Measurements from ENCODE around the gene TMC4. TPM values are rescaled to one million over a fixed set of nuclear protein-coding genes. Genes with fewer than 3 reads are reported as not detected.

The TMC4 gene
- total RNA-seq, 1 experiment from 2014 or later = 13.4 TPM

DNA sequence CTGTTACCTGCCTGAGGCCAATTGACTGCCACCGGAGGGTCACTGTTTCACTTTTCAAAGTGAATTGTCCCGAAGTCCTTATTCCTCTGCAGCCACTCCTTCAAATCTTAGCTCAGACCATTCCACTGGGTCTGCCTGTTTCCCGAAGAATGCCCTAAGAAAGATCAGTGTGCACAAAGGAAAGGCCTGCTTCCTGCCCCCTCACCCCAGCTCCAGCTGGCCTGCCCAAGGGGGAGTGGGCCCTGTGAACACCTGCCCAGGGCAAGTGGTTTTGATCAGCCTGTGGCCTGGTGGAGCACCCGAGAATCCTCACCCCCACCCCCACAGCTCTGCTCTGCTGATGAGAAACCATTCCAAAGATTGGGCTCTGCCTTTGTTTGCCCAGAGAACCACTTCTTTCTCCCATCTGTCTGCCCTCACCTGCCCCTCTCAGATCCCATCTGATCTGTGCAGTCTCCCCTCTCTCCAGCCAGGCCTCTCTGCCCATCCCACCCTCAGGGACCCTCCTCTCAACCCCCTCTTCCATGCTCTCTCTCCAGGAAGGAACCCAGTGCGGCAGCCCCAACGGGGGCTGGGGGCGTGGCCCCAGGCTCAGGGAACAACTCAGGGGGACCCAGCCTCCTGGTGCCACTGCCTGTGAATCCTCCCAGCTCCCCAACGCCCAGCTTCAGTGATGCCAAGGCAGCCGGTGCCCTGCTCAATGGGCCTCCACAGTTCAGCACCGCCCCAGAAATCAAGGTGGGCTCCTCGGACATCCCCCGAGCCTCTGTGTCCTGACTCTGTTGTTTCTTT is 23.7 kb downstream of the TMC4 start:
- ATAC-seq = no peak
- Histone ChIP-seq H3K4me3 (ENCODE audit: low read length) (no peak overlapping the region), H2AFZ (ENCODE audit: low read length) (no peak overlapping the region), H3K79me2 (ENCODE audit: low read length) (no peaks in the 10 kb centered on the region), H3K27me3 (ENCODE audit: low read length) (no peaks in the 10 kb centered on the region), H3K9me2 (replicated peaks; ENCODE audit: low read length) (no peaks in the 10 kb centered on the region), H3K4me1 (ENCODE audit: insufficient read depth, low read length) (no peaks in the 10 kb centered on the region), H3K27ac (ENCODE audit: low read length) (no peak overlapping the region), H3K4me2 (ENCODE audit: low read length) (no peak overlapping the region), H3K36me3 (ENCODE audit: low read depth, low read length) (peaks cover 75% of the 10 kb centered on the region), H3K9me3 (ENCODE audit: low read length) (no peaks in the 10 kb centered on the region), H3F3A (ENCODE audit: low read length, unreplicated experiment) (no peaks in the 10 kb centered on the region), H3K9ac (ENCODE audit: low read length) (no peak overlapping the region), H4K20me1 (ENCODE audit: low read length) (no peaks in the 10 kb centered on the region)
- ChIA-PET CTCF (no interaction called here), POLR2A (ENCODE audit: unreplicated experiment) (interaction anchor here (0.6 kb wide), 1 partner anchor 1256 kb away, joined by 4 read pairs; no protein-coding TSS in a partner anchor)
- intact Hi-C loops (cut with micrococcal nuclease) = no loop called here
- no peak for DNase-seq
- TF ChIP-seq, protein P1, sequence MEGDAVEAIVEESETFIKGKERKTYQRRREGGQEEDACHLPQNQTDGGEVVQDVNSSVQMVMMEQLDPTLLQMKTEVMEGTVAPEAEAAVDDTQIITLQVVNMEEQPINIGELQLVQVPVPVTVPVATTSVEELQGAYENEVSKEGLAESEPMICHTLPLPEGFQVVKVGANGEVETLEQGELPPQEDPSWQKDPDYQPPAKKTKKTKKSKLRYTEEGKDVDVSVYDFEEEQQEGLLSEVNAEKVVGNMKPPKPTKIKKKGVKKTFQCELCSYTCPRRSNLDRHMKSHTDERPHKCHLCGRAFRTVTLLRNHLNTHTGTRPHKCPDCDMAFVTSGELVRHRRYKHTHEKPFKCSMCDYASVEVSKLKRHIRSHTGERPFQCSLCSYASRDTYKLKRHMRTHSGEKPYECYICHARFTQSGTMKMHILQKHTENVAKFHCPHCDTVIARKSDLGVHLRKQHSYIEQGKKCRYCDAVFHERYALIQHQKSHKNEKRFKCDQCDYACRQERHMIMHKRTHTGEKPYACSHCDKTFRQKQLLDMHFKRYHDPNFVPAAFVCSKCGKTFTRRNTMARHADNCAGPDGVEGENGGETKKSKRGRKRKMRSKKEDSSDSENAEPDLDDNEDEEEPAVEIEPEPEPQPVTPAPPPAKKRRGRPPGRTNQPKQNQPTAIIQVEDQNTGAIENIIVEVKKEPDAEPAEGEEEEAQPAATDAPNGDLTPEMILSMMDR (conservative IDR thresholded peaks at IDR 0.05; ENCODE audit: low read depth, low read length) = no peak
- TF ChIP-seq EZH2 (IDR thresholded peaks at IDR 0.05; ENCODE audit: low read length, unreplicated experiment) (no peak), EZH2phosphoT487 (IDR thresholded peaks at IDR 0.05; ENCODE audit: borderline replicate concordance, low read length) (no peak)
- BruUV-seq (replicated peaks) = no TSS peak

DNA sequence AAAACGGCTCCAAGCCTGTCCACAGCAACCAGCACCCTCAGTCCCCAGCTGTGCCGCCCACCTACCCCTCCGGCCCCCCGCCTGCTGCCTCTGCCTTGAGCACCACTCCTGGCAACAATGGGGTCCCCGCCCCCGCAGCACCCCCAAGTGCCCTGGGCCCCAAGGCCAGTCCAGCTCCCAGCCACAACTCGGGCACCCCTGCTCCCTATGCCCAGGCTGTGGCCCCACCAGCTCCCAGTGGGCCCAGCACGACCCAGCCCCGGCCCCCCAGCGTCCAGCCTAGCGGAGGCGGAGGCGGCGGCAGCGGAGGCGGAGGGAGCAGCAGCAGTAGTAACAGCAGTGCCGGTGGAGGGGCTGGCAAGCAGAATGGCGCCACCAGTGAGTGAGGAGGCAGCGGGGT is 24.8 kb downstream of the TMC4 start:
- H4K20me1 ChIP-seq (ENCODE audit: low read length) = no peaks in the 10 kb centered on the region
- POLR2A ChIA-PET (ENCODE audit: unreplicated experiment) = no interaction called here
- H3K79me2 ChIP-seq (ENCODE audit: low read length) = no peaks in the 10 kb centered on the region
- no peak overlapping the region for H3K27ac ChIP-seq (ENCODE audit: low read length)
- no peaks in the 10 kb centered on the region for H3F3A ChIP-seq (ENCODE audit: low read length, unreplicated experiment)
- no peaks in the 10 kb centered on the region for H3K9me2 ChIP-seq (replicated peaks; ENCODE audit: low read length)
- no TSS peak for BruUV-seq (replicated peaks)
- no peak overlapping the region for H3K4me3 ChIP-seq (ENCODE audit: low read length)
- ATAC-seq (no peak), DNase-seq (no peak)
- H3K4me2 ChIP-seq (ENCODE audit: low read length) = no peak overlapping the region
- peaks cover 75% of the 10 kb centered on the region for H3K36me3 ChIP-seq (ENCODE audit: low read depth, low read length)
- H3K9me3 ChIP-seq (ENCODE audit: low read length) = no peaks in the 10 kb centered on the region
- H3K9ac ChIP-seq (ENCODE audit: low read length) = no peak overlapping the region
- no peaks in the 10 kb centered on the region for H3K27me3 ChIP-seq (ENCODE audit: low read length)
- no peak for TF ChIP-seq EZH2 (IDR thresholded peaks at IDR 0.05; ENCODE audit: low read length, unreplicated experiment)
- TF ChIP-seq, protein P1 (conservative IDR thresholded peaks at IDR 0.05; ENCODE audit: low read depth, low read length) = no peak
- TF ChIP-seq EZH2phosphoT487 (IDR thresholded peaks at IDR 0.05; ENCODE audit: borderline replicate concordance, low read length) = no peak
- CTCF ChIA-PET = no interaction called here
- intact Hi-C loops (cut with micrococcal nuclease) = no loop called here
- H2AFZ ChIP-seq (ENCODE audit: low read length) = no peak overlapping the region
- H3K4me1 ChIP-seq (ENCODE audit: insufficient read depth, low read length) = no peaks in the 10 kb centered on the region

DNA sequence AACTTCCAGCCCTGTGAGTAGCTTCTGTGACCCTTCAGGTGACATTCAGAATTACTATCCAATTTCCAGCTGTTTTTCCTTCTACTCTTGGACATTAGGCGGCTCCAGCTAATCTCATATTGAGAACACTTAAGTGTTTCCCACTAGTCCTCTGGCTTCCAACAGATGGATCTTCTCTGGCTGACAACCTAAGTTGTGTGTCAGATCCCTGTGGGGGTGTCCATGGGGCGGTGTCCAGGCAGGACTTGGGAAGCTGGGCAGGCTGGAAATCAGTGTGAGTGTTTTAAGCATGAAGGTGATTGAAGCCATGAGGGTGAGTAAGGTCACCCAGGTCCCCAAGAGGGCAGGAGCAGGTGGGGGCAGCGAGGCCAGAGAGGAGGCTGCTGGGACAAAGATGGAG is 25.3 kb downstream of the TMC4 start:
- CTCF ChIA-PET = interaction anchor here (0.6 kb wide), 1 partner anchor 12 kb away, joined by 3 read pairs; the partner anchor contains the start of gene LENG1
- no peak for ATAC-seq

More for the DNA sequence above, 25.3 kb downstream of the TMC4 start:
- Histone ChIP-seq H4K20me1 (ENCODE audit: low read length) (0 out of 2 replicates have a peak, but pooled peaks cover 3% of the 10 kb centered on the region), H3K27me3 (ENCODE audit: low read length) (no peaks in the 10 kb centered on the region), H3K9me2 (replicated peaks; ENCODE audit: low read length) (no peaks in the 10 kb centered on the region), H3K4me1 (ENCODE audit: insufficient read depth, low read length) (no peaks in the 10 kb centered on the region), H3K27ac (ENCODE audit: low read length) (no peak overlapping the region), H3F3A (ENCODE audit: low read length, unreplicated experiment) (no peaks in the 10 kb centered on the region), H3K79me2 (ENCODE audit: low read length) (peaks cover 3% of the 10 kb centered on the region; the same call in 1 of the 2 replicates), H3K36me3 (ENCODE audit: low read depth, low read length) (peaks cover 75% of the 10 kb centered on the region), H2AFZ (ENCODE audit: low read length) (no peak overlapping the region), H3K4me3 (ENCODE audit: low read length) (no peak overlapping the region), H3K4me2 (ENCODE audit: low read length) (no peak overlapping the region), H3K9ac (ENCODE audit: low read length) (no peak overlapping the region), H3K9me3 (ENCODE audit: low read length) (no peaks in the 10 kb centered on the region)
- POLR2A ChIA-PET (ENCODE audit: unreplicated experiment) = no interaction called here
- no TSS peak for BruUV-seq (replicated peaks)
- TF ChIP-seq EZH2phosphoT487 (IDR thresholded peaks at IDR 0.05; ENCODE audit: borderline replicate concordance, low read length) = no peak
- TF ChIP-seq, protein P1 (conservative IDR thresholded peaks at IDR 0.05; ENCODE audit: low read depth, low read length) = no peak
- TF ChIP-seq EZH2 (IDR thresholded peaks at IDR 0.05; ENCODE audit: low read length, unreplicated experiment) = no peak
- no peak for DNase-seq
- intact Hi-C loops (cut with micrococcal nuclease) = no loop called here

Data from PC-3 (cell line).